ENCODE data around the gene ATP9A. TPM values are rescaled to one million over a fixed set of nuclear protein-coding genes. Genes with fewer than 3 reads are reported as not detected.

ATP9A gene
- total and polyA plus RNA-seq, 5 donors from 2014 or later, result 0.10 to 0.76 TPM; not detected in 3

GRCh38 chr20:51562332-51563173, 205.6 kb downstream of the ATP9A start:
- no peaks in the 10 kb centered on the region for H3K36me3 ChIP-seq (ENCODE audit: control insufficient read depth, insufficient read depth, low read length)
- ATAC-seq (ENCODE audit: low read depth in 2 of 2), result peak in 1 of 2 donors; percentile 49
- peaks cover 28% of the 10 kb centered on the region for H3K4me1 ChIP-seq (ENCODE audit: control insufficient read depth, insufficient read depth, low read length, poor library complexity, severe bottlenecking)
- H3K36me3 Mint-ChIP-seq, result no peaks in the 10 kb centered on the region
- H3K27me3 Mint-ChIP-seq, result peaks cover 79% of the 10 kb centered on the region
- peak overlapping the region in 2 of 4 donors; percentile 44 to 70 for H3K4me3 Mint-ChIP-seq
- H3K27me3 ChIP-seq (ENCODE audit: control insufficient read depth, insufficient read depth, low read length), result peaks cover 41% of the 10 kb centered on the region
- no peak overlapping the region for H3K27ac ChIP-seq (ENCODE audit: insufficient read depth, low read length, poor library complexity, severe bottlenecking)
- no peaks in the 10 kb centered on the region for H3K9me3 ChIP-seq (ENCODE audit: control insufficient read depth in 2 of 2, low read length in 2 of 2)
- H3K27ac Mint-ChIP-seq, result no peak overlapping the region
- DNase-seq, result peak in 1 of 3 donors; percentile 18
- H3K9me3 Mint-ChIP-seq, result peaks cover 0 to 2% (median 0%) of the 10 kb centered on the region in 7 donors
- H3K4me3 ChIP-seq (ENCODE audit: low read depth, low read length), result peak overlapping the region; percentile 40
- H3K4me1 Mint-ChIP-seq, result peaks cover 0 to 31% (median 20%) of the 10 kb centered on the region in 4 donors

- Histone ChIP-seq H3K4me1 (ENCODE audit: control insufficient read depth, insufficient read depth, low read length, poor library complexity, severe bottlenecking) (peaks cover 28% of the 10 kb centered on the region), H3K27me3 (ENCODE audit: control insufficient read depth, insufficient read depth, low read length) (peaks cover 41% of the 10 kb centered on the region), H3K36me3 (ENCODE audit: control insufficient read depth, insufficient read depth, low read length) (no peaks in the 10 kb centered on the region), H3K4me3 (ENCODE audit: low read depth, low read length) (peak overlapping the region; percentile 40), H3K27ac (ENCODE audit: insufficient read depth, low read length, poor library complexity, severe bottlenecking) (no peak overlapping the region), H3K9me3 (ENCODE audit: control insufficient read depth in 2 of 2, low read length in 2 of 2) (no peaks in the 10 kb centered on the region)
- Mint-ChIP-seq H3K4me3 (peak overlapping the region in 2 of 4 donors; percentile 52 to 70), H3K36me3 (no peaks in the 10 kb centered on the region), H3K27me3 (peaks cover 84% of the 10 kb centered on the region), H3K9me3 (peaks cover 0 to 2% (median 0%) of the 10 kb centered on the region in 7 donors), H3K27ac (no peak overlapping the region), H3K4me1 (peaks cover 0 to 31% (median 20%) of the 10 kb centered on the region in 4 donors)
- DNase-seq (peak in 1 of 3 donors; percentile 12), ATAC-seq (ENCODE audit: low read depth in 2 of 2) (no peak)
Measured at GRCh38 chr20:51562027-51562331, 206.2 kb downstream of the ATP9A start.

- H3K9me3 Mint-ChIP-seq, result peaks cover 0 to 4% (median 0%) of the 10 kb centered on the region in 7 donors
- no peaks in the 10 kb centered on the region for H3K36me3 ChIP-seq (ENCODE audit: control insufficient read depth, insufficient read depth, low read length)
- H3K4me1 ChIP-seq (ENCODE audit: control insufficient read depth, insufficient read depth, low read length, poor library complexity, severe bottlenecking), result peaks cover 28% of the 10 kb centered on the region
- peaks cover 0 to 31% (median 20%) of the 10 kb centered on the region in 4 donors for H3K4me1 Mint-ChIP-seq
- H3K4me3 ChIP-seq (ENCODE audit: low read depth, low read length), result no peak overlapping the region
- H3K9me3 ChIP-seq (ENCODE audit: control insufficient read depth in 2 of 2, low read length in 2 of 2), result no peaks in the 10 kb centered on the region
- H3K27ac Mint-ChIP-seq, result no peak overlapping the region
- peaks cover 85% of the 10 kb centered on the region for H3K27me3 Mint-ChIP-seq
- DNase-seq (no peak), ATAC-seq (ENCODE audit: low read depth in 2 of 2) (no peak)
- H3K36me3 Mint-ChIP-seq, result no peaks in the 10 kb centered on the region
- H3K4me3 Mint-ChIP-seq, result peak overlapping the region in 3 of 4 donors; percentile 25 to 73 (median 73)
- no peak overlapping the region for H3K27ac ChIP-seq (ENCODE audit: insufficient read depth, low read length, poor library complexity, severe bottlenecking)
- H3K27me3 ChIP-seq (ENCODE audit: control insufficient read depth, insufficient read depth, low read length), result peaks cover 39% of the 10 kb centered on the region
Measured at GRCh38 chr20:51560550-51561307, 207.5 kb downstream of the ATP9A start.

DNA sequence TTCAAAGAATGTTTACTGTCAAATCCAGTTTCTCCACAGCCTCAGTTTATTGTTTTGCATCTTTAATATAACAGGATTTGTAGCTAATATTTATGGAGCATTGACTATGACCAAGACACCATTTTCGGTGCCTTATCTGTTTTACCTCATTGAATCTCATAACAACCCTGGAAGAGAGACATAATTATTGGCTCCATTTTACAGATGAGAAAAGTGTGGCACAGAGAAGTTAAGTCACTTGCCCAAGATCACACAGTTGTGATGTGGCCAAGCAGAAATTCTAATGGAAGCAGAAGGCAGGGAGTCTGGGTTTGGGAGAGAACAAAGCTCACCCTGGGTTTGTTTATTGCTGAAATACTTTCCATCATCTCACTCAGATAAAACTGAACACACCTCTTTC, 208.1 kb downstream of the ATP9A start:
- Histone ChIP-seq H3K9me3 (ENCODE audit: control insufficient read depth in 2 of 2, low read length in 2 of 2) (no peaks in the 10 kb centered on the region), H3K4me3 (ENCODE audit: low read depth, low read length) (no peak overlapping the region), H3K27me3 (ENCODE audit: control insufficient read depth, insufficient read depth, low read length) (peaks cover 39% of the 10 kb centered on the region), H3K36me3 (ENCODE audit: control insufficient read depth, insufficient read depth, low read length) (no peaks in the 10 kb centered on the region), H3K27ac (ENCODE audit: insufficient read depth, low read length, poor library complexity, severe bottlenecking) (no peak overlapping the region), H3K4me1 (ENCODE audit: control insufficient read depth, insufficient read depth, low read length, poor library complexity, severe bottlenecking) (peaks cover 28% of the 10 kb centered on the region)
- H3K9me3 Mint-ChIP-seq, result peaks cover 0 to 4% (median 0%) of the 10 kb centered on the region in 7 donors
- H3K27me3 Mint-ChIP-seq, result peaks cover 83% of the 10 kb centered on the region
- H3K27ac Mint-ChIP-seq, result no peak overlapping the region
- no peak for ATAC-seq (ENCODE audit: low read depth in 2 of 2)
- DNase-seq, result no peak
- H3K36me3 Mint-ChIP-seq, result no peaks in the 10 kb centered on the region
- H3K4me1 Mint-ChIP-seq, result peaks cover 0 to 31% (median 20%) of the 10 kb centered on the region in 4 donors
- H3K4me3 Mint-ChIP-seq, result no peak overlapping the region

- Mint-ChIP-seq H3K4me1 (peaks cover 0 to 3% (median 0%) of the 10 kb centered on the region in 4 donors), H3K9me3 (peaks cover 0 to 4% (median 0%) of the 10 kb centered on the region in 7 donors), H3K27me3 (peaks cover 41% of the 10 kb centered on the region), H3K27ac (no peak overlapping the region), H3K4me3 (no peak overlapping the region), H3K36me3 (no peaks in the 10 kb centered on the region)
- Histone ChIP-seq H3K4me1 (ENCODE audit: control insufficient read depth, insufficient read depth, low read length, poor library complexity, severe bottlenecking) (no peaks in the 10 kb centered on the region), H3K4me3 (ENCODE audit: low read depth, low read length) (no peak overlapping the region), H3K36me3 (ENCODE audit: control insufficient read depth, insufficient read depth, low read length) (no peaks in the 10 kb centered on the region), H3K9me3 (ENCODE audit: control insufficient read depth in 2 of 2, low read length in 2 of 2) (no peaks in the 10 kb centered on the region), H3K27ac (ENCODE audit: insufficient read depth, low read length, poor library complexity, severe bottlenecking) (no peak overlapping the region), H3K27me3 (ENCODE audit: control insufficient read depth, insufficient read depth, low read length) (peaks cover 8% of the 10 kb centered on the region)
- ATAC-seq (ENCODE audit: low read depth in 2 of 2) (no peak), DNase-seq (no peak)
Measured at GRCh38 chr20:51554538-51555165, 213.5 kb downstream of the ATP9A start.

DNA sequence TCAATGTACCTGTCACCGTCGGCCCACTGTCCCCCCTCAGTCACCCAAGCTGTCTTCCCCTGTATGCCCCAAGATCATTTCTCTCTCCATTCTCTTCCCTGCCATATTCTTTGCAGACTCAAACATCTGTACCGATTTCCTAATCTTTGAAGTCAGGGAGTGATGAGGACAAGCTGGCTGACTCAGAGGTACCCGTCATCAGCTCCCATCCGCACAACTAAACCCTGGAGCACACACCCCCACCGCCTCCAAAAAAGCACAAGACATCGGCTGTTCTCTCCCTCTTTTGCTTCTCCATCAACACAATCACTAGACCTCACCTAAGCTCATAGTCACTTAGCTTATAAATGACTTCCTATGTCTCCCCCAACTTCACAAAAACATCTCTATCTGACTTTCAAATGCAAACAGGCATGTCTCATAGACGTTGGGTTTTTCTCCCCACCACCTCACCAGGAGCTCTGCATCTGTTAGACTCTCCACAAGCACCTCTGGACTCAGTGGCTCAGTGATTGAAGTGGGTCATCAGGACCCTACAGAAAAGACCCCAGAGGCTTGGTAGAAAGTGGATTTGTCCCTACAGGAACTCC, 214.2 kb downstream of the ATP9A start:
- Histone ChIP-seq H3K4me1 (ENCODE audit: control insufficient read depth, insufficient read depth, low read length, poor library complexity, severe bottlenecking) (no peaks in the 10 kb centered on the region), H3K36me3 (ENCODE audit: control insufficient read depth, insufficient read depth, low read length) (no peaks in the 10 kb centered on the region), H3K4me3 (ENCODE audit: low read depth, low read length) (no peak overlapping the region), H3K27me3 (ENCODE audit: control insufficient read depth, insufficient read depth, low read length) (peaks cover 2% of the 10 kb centered on the region), H3K27ac (ENCODE audit: insufficient read depth, low read length, poor library complexity, severe bottlenecking) (no peak overlapping the region), H3K9me3 (ENCODE audit: control insufficient read depth in 2 of 2, low read length in 2 of 2) (no peaks in the 10 kb centered on the region)
- ATAC-seq (ENCODE audit: low read depth in 2 of 2) (no peak), DNase-seq (no peak)
- peaks cover 34% of the 10 kb centered on the region for H3K27me3 Mint-ChIP-seq
- H3K27ac Mint-ChIP-seq, result peak overlapping the region in 1 of 3 donors; percentile 15
- no peak overlapping the region for H3K4me3 Mint-ChIP-seq
- H3K9me3 Mint-ChIP-seq, result peaks cover 0 to 4% (median 0%) of the 10 kb centered on the region in 7 donors
- H3K4me1 Mint-ChIP-seq, result peaks cover 0 to 3% (median 0%) of the 10 kb centered on the region in 4 donors
- H3K36me3 Mint-ChIP-seq, result no peaks in the 10 kb centered on the region

DNA sequence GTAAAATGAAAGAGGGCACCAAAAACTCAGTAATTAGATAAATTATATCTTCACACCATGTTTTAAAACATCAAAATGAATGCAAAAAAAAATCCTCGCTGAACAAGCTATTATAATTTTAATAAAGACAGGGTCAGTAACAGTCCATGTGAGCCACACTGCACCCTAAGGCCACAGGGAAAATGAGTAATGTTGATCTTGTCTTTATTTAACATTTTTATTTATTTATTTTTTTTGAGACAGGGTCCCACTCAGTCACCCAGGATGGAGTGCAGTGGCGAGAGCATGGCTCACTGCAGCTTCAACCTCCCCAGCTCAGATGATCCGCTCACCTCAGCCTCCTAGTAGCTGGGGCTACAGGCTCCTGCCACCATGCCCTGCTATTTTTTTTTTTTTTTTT, 217.0 kb downstream of the ATP9A start:
- H3K4me1 Mint-ChIP-seq, result peaks cover 0 to 3% (median 0%) of the 10 kb centered on the region in 4 donors
- H3K27me3 ChIP-seq (ENCODE audit: control insufficient read depth, insufficient read depth, low read length), result no peaks in the 10 kb centered on the region

More for the DNA sequence above, 217.0 kb downstream of the ATP9A start:
- Mint-ChIP-seq H3K9me3 (peaks cover 0 to 2% (median 0%) of the 10 kb centered on the region in 7 donors), H3K36me3 (no peaks in the 10 kb centered on the region), H3K27me3 (peaks cover 10% of the 10 kb centered on the region), H3K4me3 (no peak overlapping the region), H3K27ac (no peak overlapping the region)
- Histone ChIP-seq H3K9me3 (ENCODE audit: control insufficient read depth in 2 of 2, low read length in 2 of 2) (no peaks in the 10 kb centered on the region), H3K4me3 (ENCODE audit: low read depth, low read length) (no peak overlapping the region), H3K27ac (ENCODE audit: insufficient read depth, low read length, poor library complexity, severe bottlenecking) (no peak overlapping the region), H3K36me3 (ENCODE audit: control insufficient read depth, insufficient read depth, low read length) (no peaks in the 10 kb centered on the region), H3K4me1 (ENCODE audit: control insufficient read depth, insufficient read depth, low read length, poor library complexity, severe bottlenecking) (no peaks in the 10 kb centered on the region)
- ATAC-seq (ENCODE audit: low read depth in 2 of 2) (no peak), DNase-seq (no peak)
